ENCODE measurements around the gene IMMP2L.
"Not testable (repeated sequence)": the region's sequence is repeated elsewhere in the genome, so short reads cannot be mapped to it uniquely, and the experiment has no call there.

Gene IMMP2L

DNA sequence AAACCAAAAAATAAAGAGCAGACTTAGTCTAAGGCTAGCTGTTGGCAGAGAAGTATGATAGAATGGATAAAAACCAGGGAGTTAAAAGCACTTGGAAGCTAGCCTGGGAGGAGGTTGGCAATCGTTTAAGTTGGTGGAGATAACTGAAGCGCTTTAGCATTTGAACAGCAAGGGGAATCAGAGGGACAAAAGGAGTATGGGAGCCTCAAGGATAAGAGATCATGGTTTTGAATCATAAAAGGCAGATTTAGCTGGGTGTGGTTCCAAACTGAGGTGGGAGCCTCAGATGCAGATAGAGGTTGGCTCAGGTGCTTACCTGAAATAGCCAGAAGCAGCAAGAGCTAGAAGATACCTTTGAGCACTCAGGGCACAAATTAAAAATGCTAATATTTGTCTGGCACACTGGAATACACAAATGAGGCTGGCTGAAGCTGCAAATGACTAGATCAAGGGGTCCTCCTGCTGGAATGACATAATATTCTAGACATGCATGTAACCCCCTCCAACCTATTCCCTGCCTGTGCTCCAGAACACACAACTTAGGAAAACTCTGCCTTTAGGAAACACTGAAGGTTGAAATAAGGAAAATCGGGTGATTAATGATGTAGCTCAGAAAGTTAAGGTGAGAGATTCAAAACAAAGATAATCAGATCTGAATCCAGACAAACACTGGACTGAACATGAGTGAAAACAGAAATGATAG is 843.6 kb downstream of the IMMP2L start:
- DNase-seq (ENCODE audit: low spot score): no peak

DNA sequence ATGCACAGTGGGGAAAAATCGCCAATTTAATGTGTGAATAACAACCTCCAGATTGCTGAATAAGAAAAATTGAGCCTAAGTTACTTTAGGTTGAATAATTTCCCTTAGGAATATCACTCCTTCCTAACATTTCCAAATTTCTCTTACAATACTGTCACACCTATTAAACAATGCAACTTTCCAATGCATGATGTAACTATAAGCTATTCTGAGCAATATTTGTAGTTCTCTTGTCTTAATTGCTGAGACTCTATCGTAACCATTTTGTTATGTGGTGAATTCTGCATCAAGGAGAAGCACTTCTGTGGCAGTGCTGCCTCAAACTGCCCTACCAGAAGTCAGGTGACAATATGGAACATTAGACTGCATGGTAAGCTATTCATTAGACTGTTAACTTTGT is 858.1 kb downstream of the IMMP2L start:
- DNase-seq (ENCODE audit: low spot score): no peak

DNA sequence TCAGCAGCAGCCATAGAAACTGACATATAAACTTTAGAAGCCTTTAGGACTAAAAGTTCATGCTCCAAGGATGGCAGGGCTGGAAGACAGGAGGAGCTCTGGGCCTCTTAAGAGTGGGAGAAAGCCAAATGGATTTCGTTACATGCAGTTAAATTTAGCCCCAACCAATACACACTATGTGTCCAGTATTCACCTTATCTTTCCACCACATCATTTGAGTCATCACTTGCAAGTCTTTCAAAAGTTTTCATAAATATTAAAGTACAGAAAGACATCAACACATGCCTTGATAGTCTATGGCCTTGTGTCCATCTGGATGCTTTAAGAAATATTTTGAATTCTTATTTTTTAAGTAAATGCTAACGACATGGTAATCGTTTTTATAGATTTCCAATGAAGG is 863.7 kb downstream of the IMMP2L start:
- DNase-seq (ENCODE audit: low spot score): no peak

DNA sequence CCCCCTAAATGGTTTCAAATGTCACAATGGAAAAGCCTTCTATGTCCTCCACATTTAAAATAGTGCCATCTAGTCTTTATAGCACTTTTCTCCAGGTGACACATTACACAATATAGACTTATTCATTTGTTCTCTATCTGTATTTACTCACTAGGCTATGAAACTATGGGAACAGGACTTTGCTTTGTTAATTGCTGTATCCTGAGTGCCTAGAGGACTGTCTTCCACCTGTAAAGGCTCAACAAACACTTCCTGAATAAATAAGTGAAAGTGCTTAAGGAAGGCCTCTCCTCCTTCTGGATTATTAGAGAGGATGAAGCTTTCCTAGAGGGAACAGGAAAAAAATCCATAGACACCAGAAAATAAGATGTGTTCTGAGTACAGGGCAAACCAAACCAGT is 868.9 kb downstream of the IMMP2L start:
- DNase-seq (ENCODE audit: low spot score): no peak

DNA sequence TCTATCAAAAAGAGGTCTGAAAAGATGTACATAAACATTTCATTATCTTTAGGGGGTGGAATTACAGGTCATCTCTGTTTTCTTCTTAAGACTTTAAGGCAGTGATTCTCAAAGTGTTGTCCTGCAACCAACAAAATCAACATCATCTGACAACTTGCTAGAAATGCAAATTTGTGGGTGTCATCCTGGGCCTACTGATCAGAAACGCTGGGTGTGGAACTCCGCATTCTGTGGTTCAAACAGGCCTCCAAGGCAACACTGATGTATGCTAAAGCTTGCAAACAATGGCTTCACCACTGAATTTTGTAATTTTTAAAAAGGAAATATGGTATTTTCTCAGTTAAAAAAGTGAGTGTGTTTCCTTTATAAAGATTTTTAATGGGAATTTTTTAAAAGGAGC is 873.4 kb downstream of the IMMP2L start:
- DNase-seq (ENCODE audit: low spot score): no peak

DNA sequence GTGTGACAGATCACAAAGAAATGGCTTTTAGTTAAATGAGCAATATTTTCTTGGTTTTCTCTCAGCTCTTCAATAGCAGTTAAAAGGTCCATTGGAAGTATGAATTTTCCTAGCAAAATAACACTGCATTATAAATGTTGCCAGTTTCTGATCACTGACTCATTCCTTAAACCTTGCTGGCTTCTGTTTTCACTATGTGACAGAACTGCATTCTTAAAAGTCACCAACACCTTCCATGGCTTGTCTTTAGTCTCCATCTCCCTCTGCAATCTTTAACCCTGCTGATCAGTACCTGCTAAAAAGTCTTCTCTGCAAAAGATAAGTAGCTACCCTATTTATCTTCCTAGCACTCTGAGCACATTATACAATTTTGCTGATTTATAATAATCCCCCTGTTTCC is 876.4 kb downstream of the IMMP2L start:
- DNase-seq (ENCODE audit: low spot score): no peak

DNA sequence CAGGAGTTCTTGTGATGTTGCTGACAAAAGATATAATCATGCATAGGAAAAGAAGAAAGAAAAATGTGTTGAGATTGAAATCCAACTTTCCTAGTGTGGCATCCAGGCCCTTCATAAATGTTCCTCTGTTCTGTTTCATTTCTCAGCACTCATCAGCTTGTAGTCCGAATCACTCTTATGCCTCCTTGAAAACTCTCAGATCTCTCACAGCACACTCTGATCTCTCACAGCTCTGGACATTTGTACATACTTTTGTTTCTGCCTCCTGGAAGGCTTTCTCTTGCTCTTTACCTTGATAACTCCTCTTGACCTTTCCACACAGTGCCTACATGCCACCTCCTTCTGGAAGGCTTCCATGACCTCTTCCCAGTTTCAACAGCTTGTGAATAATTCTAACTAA is 880.4 kb downstream of the IMMP2L start:
- DNase-seq (ENCODE audit: low spot score): no peak

DNA sequence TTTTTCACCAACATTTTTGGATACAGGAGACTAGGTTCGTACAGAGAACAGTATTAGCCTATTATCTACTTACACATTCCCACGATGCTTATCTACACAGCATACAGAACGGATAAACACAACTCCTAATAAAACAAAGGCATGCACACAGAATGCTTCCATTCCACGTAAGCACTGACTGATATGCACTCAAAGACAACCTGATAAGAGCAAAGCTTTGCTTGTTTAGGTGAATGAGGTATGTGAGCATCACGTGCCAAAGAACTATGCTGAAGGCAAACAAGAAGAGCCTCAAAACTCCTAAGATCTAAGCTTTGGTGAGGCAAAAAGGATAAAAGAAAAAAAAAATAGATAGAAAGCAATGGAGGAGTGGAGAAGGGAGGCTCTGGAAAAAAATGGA is 884.9 kb downstream of the IMMP2L start:
- no peak for DNase-seq (ENCODE audit: low spot score)

DNA sequence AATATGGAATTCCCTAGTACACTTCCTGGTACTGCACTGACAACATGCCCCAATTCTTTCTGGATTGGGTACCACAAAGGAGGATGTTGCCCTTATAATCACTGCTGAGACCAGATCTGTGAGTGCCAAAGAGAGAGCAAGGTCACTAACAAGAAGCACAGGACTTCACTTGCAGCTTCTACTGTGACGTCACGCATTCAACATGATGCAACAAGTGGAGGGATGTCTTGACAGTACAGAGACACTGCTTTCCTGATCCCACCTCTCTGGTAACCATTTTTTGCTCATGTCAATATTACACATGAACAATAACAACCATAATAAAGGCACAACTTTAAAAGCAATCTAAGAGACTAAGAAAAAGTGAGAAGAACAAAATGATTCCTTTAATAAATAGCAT is 885.5 kb downstream of the IMMP2L start:
- DNase-seq (ENCODE audit: low spot score): no peak

DNA sequence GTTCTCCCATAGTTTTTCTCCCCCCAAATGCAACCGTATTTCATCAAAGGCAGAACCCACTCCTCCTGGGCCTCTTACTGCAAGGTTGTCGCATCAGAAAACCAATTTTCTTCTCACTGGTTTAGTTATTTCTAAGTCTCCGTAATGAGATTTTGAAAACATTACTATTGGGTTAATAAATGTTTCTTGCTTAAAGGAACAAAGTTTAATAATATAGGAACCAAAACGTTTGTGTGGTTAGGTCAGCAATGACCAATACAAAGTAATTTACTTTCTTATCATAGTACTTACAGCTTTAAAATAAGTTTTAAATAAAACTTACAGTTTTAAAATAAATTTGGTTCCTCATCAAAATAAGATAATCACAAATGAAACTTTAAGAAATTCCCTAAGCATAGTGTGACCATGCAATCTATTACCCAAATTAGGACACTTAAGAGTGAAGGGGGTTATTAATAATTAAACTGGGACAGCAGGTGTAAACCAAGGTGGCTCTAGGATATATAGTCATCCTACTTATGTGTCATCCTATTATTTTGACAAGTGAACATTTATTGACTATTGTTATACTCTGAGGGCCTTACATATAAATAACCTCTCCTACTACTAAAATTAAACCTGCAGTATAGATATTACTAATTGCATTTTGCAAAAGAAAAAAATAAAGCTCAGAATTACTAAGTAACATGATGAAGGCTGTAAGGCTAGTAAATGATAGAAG is 886.7 kb downstream of the IMMP2L start:
- no peak for DNase-seq (ENCODE audit: low spot score)

DNA sequence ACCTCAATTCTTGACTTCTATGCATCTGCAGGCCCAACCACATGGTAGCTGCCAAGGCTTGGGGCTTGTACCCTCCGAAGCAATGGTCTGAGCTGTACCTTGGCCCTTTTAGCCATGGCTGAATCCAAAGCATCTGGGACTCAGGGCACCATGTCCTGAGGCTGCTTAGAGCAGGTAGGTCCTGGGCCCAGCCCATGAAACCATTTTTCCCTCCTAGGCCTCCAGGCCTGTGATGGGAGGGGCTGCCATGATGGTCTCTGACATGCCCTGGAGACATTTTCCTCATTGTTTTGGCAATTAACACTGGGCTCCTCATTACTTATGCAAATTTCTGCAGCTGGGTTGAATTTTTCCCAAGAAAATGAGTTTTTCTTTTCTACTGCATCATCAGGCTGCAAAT is 889.1 kb downstream of the IMMP2L start:
- no peak for DNase-seq (ENCODE audit: low spot score)

DNA sequence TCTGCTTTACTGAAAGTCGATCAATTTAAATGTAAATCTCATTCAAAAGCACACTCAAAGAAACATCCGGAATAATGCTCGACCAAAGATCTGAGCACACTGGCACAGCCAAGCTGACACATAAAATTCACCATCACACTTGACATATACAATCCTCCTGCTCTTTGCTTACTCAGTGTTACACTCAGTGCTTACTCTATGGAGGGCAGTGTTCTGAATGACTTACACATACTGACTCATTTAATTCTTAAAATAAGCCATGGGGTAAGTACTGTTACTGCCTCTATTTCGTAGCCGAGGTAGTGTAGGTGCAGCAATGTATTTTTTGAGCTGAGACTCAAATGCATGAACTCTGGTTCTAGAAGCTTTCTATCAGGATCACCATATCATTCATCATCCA is 892.9 kb downstream of the IMMP2L start:
- DNase-seq (ENCODE audit: low spot score): no peak

DNA sequence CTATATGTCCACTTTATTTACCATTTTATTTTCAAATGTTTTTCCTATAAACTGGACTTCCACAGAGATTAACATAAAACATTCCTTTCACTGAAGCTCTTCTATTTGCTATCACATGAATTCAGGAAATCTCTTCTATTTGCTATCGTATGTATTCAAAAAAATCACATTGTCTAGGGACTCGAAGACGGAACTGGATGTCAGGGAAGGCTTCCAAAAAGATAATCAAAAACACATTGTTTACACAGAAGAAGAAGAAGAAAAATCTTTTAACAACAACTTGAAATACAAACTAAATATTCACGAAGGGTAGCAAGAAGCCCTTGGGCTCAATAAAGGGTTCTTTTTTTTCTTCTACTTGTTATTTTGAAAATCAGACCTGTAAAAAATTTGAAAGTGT is 897.5 kb downstream of the IMMP2L start:
- DNase-seq (ENCODE audit: low spot score): no peak

DNA sequence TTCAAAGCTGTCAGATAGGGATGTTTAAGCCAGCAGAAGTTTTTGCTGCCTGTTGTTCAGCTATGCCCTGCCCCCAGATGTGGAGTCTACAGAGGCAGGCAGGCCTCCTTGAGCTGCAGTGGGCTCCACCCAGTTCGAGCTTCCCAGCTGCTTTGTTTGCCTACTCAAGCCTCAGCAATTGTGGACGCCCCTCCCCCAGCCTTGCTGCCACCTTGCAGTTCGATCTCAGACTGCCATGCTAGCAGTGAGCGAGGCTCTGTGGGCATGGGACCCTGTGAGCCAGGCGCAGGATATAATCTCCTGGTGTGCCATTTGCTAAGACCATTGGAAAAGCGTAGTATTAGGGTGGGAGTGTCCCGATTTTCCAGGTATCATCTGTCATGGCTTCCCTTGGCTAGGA is 901.7 kb downstream of the IMMP2L start:
- not testable (repeated sequence) for DNase-seq (ENCODE audit: low spot score)

DNA sequence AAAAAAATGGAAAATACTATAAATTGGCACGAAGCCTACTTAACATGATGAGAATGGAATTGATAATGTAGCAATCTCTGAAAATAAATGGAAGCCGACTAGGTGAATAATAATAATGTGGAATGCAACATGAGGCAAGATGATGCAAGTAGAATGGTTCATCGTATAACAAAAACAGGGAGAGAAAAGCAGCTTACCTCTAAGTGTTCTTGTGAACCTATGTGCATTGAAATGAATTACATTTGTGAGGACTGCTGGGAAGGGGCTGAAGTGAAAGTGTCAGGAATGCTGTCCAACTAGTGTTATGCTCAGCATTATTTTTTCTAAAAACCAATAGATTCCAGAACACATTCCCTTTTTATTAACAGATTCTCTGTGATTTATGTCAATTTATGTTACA is 912.0 kb downstream of the IMMP2L start:
- no peak for DNase-seq (ENCODE audit: low spot score)

DNA sequence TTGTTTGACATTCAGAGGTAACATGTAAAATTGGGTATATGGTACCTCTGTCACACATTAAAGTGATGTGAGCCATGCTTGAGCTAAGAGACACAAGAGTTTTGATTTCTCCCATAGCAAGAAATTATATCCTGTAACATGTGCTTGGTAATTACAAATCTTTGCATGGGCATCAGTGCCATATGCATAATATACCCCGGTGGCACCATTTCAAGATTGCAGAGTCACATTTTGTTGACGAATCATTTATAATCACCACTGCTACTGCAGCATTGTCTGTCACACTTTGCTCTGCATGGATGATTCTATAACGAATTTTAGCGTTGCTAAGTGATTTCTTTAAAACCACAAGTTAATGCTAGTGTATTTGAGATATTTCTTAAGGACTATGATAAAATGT is 915.0 kb downstream of the IMMP2L start:
- DNase-seq (ENCODE audit: low spot score): no peak

DNA sequence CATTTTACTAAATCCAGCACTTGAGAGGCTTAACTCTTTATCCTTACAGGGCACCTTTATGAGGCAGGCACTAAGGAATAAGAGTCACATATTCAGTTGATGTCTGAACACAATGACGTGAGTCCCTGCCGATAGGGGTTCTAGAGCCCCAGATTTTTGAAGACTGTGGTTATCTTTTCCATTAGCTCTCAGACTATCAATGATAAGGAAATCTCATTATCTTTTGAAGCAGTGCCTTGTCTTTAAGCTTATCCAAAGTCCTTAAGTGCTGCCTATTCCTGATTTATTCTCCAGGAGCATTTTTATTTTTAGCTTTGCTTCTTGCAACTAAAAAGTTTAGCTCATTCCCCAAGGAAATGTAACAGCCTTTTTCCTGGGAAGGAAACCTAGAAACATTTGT is 915.5 kb downstream of the IMMP2L start:
- no peak for DNase-seq (ENCODE audit: low spot score)

DNA sequence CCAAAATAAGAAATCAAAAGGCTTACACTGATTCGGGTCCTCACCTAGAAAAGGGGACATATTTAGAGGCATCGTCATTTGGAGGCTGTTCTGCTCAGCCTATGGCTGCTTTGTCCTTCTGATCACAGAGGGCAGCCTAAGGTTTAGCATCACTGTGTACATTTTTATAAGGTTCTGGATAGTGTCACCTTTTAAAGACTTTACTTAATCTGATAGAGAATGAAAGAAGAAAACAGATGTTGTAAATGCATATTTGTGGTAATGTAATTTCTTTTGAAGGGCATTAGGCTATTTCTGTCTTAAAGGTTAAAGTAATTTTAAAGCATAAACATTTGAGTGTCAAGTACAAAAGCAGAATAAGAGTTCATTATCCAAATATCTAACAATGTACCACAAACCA is 916.7 kb downstream of the IMMP2L start:
- DNase-seq (ENCODE audit: low spot score): no peak

DNA sequence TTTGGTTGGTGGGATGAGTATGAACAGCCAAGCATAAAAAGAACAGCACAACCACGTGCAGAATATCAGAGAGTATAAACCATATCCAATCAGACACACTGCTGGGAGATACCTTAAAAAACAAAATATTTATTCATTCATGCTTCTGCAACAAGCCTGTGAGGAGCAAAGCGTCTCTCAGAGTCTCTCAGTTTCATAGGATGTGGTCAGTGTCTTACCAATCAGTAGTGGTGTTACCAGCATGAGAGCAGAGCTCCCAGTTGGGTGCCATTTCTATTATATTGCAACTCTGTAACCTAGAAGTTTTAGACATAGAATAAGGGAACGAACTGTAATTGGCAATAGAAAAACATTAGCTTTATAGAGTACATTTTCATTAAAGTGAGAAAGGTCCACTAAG is 917.2 kb downstream of the IMMP2L start:
- DNase-seq (ENCODE audit: low spot score): no peak

DNA sequence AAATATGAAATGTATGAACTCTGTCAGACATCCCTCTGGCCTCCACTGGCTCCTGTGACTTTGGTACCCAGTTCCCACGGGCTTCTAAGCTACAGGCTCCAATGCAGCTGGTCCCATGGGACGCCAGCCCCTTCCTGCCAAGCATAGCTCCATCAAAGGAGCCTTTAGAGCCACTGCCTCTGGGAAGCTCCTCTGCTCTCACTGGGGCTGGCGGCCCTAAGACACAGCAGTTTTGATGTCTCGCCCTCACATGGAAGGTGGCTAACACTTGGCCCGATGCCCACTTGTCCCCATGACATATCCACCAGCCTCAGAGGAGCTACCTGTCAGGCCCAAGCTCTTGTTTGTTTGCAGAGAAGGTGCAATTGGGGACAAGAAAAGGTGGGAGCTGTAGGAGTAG is 925.0 kb downstream of the IMMP2L start:
- DNase-seq (ENCODE audit: low spot score): no peak

DNA sequence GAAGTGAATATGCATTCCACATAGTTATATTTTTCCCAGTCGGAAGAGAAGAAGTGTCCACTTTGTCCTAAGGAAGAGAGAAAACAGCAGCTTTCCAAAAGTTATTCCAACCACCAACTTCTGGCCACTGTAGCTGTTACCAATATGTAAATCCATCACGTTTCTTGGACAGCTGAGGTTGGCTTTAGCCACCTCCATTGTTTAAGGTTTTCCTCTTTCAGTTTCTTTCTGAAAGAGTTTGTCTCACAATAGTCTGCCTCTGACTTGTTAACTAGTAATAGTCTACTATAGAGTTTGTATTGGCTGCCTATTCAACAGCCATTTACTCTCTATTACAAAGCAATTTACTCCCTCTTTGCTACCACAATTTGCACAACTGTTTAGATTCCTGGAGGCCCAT is 929.0 kb downstream of the IMMP2L start:
- no peak for DNase-seq (ENCODE audit: low spot score)

DNA sequence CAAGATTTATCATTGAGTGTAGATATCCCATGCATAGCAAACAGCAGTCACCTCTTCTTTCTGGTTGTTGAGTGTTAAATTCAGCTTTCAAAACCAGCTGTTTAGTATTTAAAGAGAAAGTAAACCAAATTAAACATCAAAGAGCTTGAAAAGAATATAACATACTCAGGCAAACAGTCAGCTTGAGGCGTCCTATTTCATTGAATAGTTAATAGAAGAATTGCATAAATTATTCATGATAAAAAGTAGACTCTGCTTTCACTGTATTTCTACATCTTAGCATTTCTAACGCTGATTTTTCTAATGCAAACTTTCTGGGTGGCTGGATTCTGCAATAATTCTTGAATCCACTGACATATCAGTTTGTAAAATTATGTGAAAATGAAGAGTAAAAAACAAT is 935.9 kb downstream of the IMMP2L start:
- DNase-seq (ENCODE audit: low spot score): no peak

DNA sequence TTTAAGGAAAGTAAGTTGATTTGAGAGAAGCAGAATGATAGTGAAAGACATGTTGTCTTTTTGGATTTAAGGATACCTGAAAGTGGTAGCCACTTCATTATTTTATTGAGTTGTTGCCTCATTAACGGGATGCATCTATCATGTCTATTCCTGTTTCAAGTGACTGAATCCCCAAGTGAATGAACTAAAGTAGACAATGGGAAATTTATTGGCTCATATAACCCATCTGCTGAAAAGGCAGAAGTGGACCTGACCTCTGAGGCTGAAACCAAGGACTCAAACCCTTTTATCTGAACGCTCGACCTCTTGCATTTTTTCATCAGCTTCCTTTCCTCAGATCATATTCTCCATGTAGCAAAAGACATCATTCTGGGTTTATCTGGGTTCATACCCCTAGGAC is 937.0 kb downstream of the IMMP2L start:
- DNase-seq (ENCODE audit: low spot score): no peak

DNA sequence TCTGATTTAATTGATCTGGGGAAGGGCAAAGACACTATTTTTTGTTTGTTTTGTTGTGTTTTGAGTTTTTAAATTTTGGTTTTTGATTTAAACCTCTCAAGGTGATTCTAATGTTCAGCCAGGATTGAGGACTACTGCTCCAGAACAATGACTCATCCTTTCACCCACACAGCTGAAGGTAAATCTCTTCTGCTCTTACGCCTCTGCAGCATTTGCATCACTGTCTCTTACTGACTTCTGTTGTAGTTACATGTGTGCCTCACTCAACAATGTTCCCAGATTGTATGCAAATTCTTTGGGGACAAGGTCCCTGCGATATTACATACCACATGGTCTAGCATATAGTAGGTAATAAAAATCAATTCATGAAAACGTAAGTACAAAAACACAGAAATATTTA is 938.9 kb downstream of the IMMP2L start:
- DNase-seq (ENCODE audit: low spot score): no peak
